ENCODE results near the gene BAK1.
"Not testable (repeated sequence)": the region's sequence is repeated elsewhere in the genome, so short reads cannot be mapped to it uniquely, and the experiment has no call there.

DNA sequence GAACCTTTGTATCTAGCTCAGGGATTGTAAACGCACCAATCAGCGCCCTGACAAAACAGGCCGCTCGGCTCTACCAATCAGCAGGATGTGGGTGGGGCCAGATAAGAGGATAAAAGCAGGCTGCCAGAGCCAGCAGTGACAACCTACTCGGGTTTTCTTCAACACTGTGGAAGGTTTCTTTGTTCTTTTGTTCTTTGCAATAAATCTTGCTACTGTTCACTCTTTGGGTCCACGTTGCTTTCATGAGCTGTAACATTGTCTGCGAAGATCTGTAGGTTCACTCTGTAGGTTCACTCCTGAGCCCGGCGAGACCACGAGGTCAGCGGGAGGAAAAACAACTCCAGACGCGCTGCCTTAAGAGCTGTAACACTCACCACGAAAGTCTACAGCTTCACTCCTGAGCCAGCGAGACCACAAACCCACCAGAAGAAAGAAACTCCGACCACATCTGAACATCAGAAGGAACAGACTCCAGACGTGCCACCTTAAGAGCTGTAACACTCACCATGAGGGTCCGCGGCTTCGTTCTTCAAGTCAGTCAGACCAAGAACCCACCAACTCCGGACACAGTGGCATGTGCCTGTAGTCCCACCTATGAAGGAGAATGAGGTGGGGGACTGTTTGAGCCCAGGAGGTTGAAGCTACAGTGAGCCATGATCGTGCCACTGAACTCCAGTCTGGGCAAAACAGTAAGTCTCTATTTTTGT lies 46.8 kb downstream of the BAK1 start:
- TF ChIP-seq POLR2A, POLR2AphosphoS5 (IDR thresholded peaks at IDR 0.05): not testable (repeated sequence)
- TF ChIP-seq, protein P1, sequence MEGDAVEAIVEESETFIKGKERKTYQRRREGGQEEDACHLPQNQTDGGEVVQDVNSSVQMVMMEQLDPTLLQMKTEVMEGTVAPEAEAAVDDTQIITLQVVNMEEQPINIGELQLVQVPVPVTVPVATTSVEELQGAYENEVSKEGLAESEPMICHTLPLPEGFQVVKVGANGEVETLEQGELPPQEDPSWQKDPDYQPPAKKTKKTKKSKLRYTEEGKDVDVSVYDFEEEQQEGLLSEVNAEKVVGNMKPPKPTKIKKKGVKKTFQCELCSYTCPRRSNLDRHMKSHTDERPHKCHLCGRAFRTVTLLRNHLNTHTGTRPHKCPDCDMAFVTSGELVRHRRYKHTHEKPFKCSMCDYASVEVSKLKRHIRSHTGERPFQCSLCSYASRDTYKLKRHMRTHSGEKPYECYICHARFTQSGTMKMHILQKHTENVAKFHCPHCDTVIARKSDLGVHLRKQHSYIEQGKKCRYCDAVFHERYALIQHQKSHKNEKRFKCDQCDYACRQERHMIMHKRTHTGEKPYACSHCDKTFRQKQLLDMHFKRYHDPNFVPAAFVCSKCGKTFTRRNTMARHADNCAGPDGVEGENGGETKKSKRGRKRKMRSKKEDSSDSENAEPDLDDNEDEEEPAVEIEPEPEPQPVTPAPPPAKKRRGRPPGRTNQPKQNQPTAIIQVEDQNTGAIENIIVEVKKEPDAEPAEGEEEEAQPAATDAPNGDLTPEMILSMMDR (IDR thresholded peaks at IDR 0.05) = not testable (repeated sequence)
